Bronchial epithelial cell (primary cell): ENCODE data around the gene SOCS6. TPM values are rescaled to one million over a fixed set of nuclear protein-coding genes. Genes with fewer than 3 reads are reported as not detected.

Experiments used
- DNase-seq: peaks from one replicate; pipeline ENCODE4 v3.0.0-alpha.2; 2010; ENCODE audit warnings: low read depth
- FAIRE-seq: peaks from 2 replicates; lab custom pipeline; 2011; peaks lifted over from hg19 to GRCh38; lab: Jason Lieb, UNC
- H3K27me3 ChIP-seq: 2 replicates; pipeline ENCODE4 v1.5.1; 2011; ENCODE audit warnings: low read length; ENCODE audit not compliant: control insufficient read depth, insufficient read depth
- H3K36me3 ChIP-seq: 2 replicates; pipeline ENCODE4 v1.5.1; 2011; ENCODE audit warnings: low read length; ENCODE audit not compliant: control insufficient read depth, insufficient read depth
- H3K4me3 ChIP-seq: 2 replicates; pipeline ENCODE4 v1.5.1; 2011; ENCODE audit warnings: mild to moderate bottlenecking, low read depth, low read length, control low read depth
- total RNA-seq: library from RNA; depleted of rRNA; stranded (reverse); fragments of >200 nt; gene quantifications from 2 replicates; pipeline ENCODE4 v1.2.1, GENCODE V29; 2014
- TF ChIP-seq, protein P1 (sequence below): IDR thresholded peaks from 2 replicates; pipeline ENCODE4 v1.5.1; 2011; ENCODE audit warnings: mild to moderate bottlenecking, moderate library complexity, low read length, control low read depth, inconsistent platforms; ENCODE audit not compliant: insufficient read depth, severe bottlenecking

Gene SOCS6
- total RNA-seq, 1 donor from 2014 or later = 51.6 TPM

DNA sequence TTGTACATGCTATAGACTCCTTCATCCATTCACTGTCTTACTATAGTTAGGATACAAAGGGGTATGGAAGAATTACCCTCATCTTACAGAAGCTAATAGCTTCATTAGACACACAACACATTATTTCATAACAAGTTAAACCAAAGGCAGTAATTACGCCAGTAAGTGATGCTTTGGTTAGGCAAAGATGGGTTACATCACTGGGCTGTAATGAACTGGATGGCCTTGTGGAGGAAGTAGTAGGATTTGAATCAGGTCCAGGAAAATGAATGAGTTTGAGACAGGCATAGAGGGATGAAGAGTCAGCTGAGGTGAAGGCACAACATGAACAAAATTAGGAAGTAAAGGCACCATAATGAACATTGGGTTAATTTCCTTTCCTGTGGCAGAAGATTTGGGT lies 80.1 kb downstream of the SOCS6 start:
- TF ChIP-seq, protein P1, sequence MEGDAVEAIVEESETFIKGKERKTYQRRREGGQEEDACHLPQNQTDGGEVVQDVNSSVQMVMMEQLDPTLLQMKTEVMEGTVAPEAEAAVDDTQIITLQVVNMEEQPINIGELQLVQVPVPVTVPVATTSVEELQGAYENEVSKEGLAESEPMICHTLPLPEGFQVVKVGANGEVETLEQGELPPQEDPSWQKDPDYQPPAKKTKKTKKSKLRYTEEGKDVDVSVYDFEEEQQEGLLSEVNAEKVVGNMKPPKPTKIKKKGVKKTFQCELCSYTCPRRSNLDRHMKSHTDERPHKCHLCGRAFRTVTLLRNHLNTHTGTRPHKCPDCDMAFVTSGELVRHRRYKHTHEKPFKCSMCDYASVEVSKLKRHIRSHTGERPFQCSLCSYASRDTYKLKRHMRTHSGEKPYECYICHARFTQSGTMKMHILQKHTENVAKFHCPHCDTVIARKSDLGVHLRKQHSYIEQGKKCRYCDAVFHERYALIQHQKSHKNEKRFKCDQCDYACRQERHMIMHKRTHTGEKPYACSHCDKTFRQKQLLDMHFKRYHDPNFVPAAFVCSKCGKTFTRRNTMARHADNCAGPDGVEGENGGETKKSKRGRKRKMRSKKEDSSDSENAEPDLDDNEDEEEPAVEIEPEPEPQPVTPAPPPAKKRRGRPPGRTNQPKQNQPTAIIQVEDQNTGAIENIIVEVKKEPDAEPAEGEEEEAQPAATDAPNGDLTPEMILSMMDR = no peak
- Histone ChIP-seq H3K36me3 (no peaks in the 10 kb centered on the region), H3K4me3 (no peak overlapping the region), H3K27me3 (no peaks in the 10 kb centered on the region)
- peak; percentile 33 for DNase-seq
- no peak for FAIRE-seq

DNA sequence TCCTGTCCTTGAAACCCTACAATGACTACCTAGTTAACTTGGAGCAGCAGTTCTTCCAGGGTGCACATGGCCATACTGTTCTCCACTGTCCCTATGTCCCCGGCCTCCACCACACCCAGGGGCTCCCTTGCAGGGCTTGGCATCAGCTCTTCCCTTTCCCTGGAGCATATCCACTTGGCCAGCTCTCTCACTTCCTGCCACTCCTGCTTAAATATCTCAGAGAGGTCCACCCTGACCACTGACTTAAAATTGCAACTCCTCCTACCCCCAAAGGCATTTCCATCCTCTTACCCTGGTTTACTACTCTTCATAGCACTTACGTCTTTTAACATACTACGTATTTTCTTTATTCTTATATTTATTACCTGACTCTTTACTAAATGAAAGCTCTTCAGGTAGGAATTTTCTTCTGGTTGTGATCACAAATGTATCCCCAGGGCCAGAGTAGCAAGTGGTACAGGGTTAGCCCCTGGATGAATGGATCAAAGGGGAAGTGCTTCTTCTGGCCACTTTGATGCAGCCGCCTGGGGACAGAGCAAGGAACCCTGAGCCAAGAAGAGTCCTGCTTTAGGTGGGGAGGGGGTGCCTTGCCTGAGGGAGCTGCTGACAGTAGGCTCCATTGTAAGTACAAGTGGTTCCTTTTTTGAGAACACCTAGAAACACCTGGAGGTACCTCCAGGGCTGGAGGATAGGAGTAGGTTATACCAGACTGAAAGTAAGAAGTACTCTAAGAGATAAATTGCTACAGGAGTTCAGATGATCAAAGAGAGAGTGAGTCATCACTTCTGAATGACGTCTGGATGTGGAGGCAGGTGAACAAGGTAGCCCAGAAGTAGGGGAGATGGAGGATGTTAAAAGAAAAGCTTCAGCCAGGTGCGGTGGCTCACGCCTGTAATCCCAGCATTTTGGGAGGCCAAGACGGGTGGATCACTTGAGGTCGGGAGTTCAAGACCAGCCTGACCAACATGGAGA lies 82.2 kb downstream of the SOCS6 start:
- no peaks in the 10 kb centered on the region for H3K27me3 ChIP-seq
- no peaks in the 10 kb centered on the region for H3K36me3 ChIP-seq
- no peak for FAIRE-seq
- DNase-seq = peak; percentile 55
- H3K4me3 ChIP-seq = no peak overlapping the region
- TF ChIP-seq, protein P1 = no peak

GRCh38 chr18:70371908-70372307 lies 83.1 kb downstream of the SOCS6 start:
- H3K4me3 ChIP-seq = no peak overlapping the region
- no peaks in the 10 kb centered on the region for H3K36me3 ChIP-seq
- TF ChIP-seq, protein P1 = no peak
- FAIRE-seq (no peak), DNase-seq (no peak)
- no peaks in the 10 kb centered on the region for H3K27me3 ChIP-seq

DNA sequence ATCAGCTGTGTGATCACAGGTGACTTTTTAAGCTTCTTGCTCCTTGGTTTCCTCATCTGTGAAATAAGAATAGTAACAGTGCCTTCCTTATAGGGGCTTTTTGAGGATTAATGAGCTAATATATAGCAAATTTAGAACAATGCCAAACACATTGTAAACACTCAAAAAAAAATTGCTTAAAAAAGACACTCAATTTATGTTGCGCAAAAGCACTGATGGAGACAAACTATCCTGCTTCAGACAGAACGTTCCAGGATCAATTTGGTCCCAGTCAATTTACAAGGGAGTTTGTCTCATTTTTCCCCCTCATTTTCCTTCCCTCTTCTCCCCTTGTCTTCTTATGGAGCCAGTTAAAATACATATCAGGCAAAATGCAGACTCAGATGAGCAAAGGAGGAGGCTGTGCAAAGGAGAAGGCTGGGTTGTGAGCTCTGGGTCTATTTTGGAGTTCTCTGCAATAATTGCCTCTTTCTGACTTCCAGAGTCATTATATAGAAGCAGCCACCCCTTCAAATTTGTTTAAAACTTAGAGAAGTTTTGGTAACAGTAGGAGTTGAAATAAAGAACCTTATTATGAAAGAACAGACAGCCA lies 83.7 kb downstream of the SOCS6 start:
- DNase-seq (no peak), FAIRE-seq (no peak)
- Histone ChIP-seq H3K27me3 (no peaks in the 10 kb centered on the region), H3K36me3 (no peaks in the 10 kb centered on the region), H3K4me3 (no peak overlapping the region)
- TF ChIP-seq, protein P1 = no peak

DNA sequence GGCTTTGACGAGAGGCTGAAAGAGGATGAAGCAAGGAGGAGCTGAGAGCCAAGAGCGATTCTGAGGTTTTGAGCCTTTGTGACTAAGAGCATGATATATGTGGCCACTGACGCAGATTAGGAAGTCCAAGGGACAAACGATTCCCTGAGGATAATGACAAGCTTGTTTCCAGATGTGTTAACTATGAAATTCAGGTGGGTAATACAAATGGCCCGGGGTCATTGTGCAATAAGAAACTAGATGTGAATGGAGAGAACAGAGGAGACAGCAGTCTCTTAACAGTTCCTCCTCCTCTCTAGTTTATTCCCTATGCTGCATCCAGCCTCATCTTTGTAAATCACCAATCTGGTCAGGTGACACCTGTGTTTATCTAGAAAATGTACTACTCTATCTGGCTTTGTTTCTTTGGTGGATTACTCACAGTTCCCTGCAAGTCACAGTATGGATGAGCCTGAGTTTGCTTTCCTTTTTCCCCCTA lies 84.2 kb downstream of the SOCS6 start:
- Histone ChIP-seq H3K36me3 (no peaks in the 10 kb centered on the region), H3K27me3 (no peaks in the 10 kb centered on the region), H3K4me3 (no peak overlapping the region)
- TF ChIP-seq, protein P1 = no peak
- FAIRE-seq = no peak
- peak; percentile 69 for DNase-seq
